HEK293T (cell line): ENCODE results near the gene TUBB4A.

ENCODE experiments used
- CTCF ChIA-PET: fragments of 350-600 bp; formaldehyde crosslinking; extraction: SDS; loops from one replicate; lab custom pipeline; 2021; ENCODE audit warnings: antibody characterized with exemption, inconsistent platforms; lab: Yijun Ruan, JAX
- POLR2A ChIA-PET: fragments of 350-600 bp; formaldehyde crosslinking; extraction: SDS; loops from one replicate; lab custom pipeline; 2020; ENCODE audit warnings: antibody characterized with exemption, inconsistent platforms; lab: Yijun Ruan, JAX
- DNase-seq: peaks from one replicate; pipeline ENCODE4 v3.0.0; 2012; ENCODE audit warnings: mixed read lengths; ENCODE audit errors: extremely low spot score
- ARNT ChIP-seq: fragments of 450-650 bp; IDR thresholded peaks from 2 replicates; pipeline ENCODE4 v1.6.1; 2017; ENCODE audit warnings: mild to moderate bottlenecking
- BHLHE40 ChIP-seq: fragments of 450-650 bp; IDR thresholded peaks from 2 replicates; pipeline ENCODE4 v1.6.1; 2016; ENCODE audit warnings: mild to moderate bottlenecking, moderate library complexity, borderline replicate concordance
- CTBP1 ChIP-seq: fragments of 450-650 bp; IDR thresholded peaks from 2 replicates; pipeline ENCODE4 v1.6.1; 2016; ENCODE audit warnings: borderline replicate concordance
- ELF4 ChIP-seq: fragments of 450-650 bp; IDR thresholded peaks from 2 replicates; pipeline ENCODE4 v1.6.1; 2017; ENCODE audit warnings: antibody characterized with exemption
- FOXA1 ChIP-seq: fragments of 450-650 bp; IDR thresholded peaks from 2 replicates; pipeline ENCODE4 v1.6.1; 2016; ENCODE audit warnings: mild to moderate bottlenecking
- FOXK2 ChIP-seq: fragments of 450-650 bp; IDR thresholded peaks from 2 replicates; pipeline ENCODE4 v1.6.1; 2016; ENCODE audit warnings: mild to moderate bottlenecking
- FOXM1 ChIP-seq: fragments of 450-650 bp; IDR thresholded peaks from 2 replicates; pipeline ENCODE4 v1.6.1; 2017; ENCODE audit warnings: mild to moderate bottlenecking, borderline replicate concordance
- HDGF ChIP-seq: fragments of 450-650 bp; IDR thresholded peaks from 2 replicates; pipeline ENCODE4 v1.6.1; 2017; ENCODE audit warnings: antibody characterized with exemption, borderline replicate concordance
- L3MBTL2 ChIP-seq: fragments of 450-650 bp; conservative IDR thresholded peaks from 2 replicates; pipeline ENCODE4 v1.6.1; 2016; ENCODE audit warnings: mild to moderate bottlenecking
- LEF1 ChIP-seq: fragments of 450-650 bp; IDR thresholded peaks from 2 replicates; pipeline ENCODE4 v1.6.1; 2017; ENCODE audit warnings: mild to moderate bottlenecking, borderline replicate concordance
- NFRKB ChIP-seq: fragments of 450-650 bp; IDR thresholded peaks from 2 replicates; pipeline ENCODE4 v1.6.1; 2016; ENCODE audit warnings: mild to moderate bottlenecking, moderate library complexity
- SP1 ChIP-seq: fragments of 450-650 bp; IDR thresholded peaks from 2 replicates; pipeline ENCODE4 v1.6.1; 2017
- SUZ12 ChIP-seq: fragments of 450-650 bp; IDR thresholded peaks from 2 replicates; pipeline ENCODE4 v1.6.1; 2016; ENCODE audit warnings: mild to moderate bottlenecking
- TARDBP ChIP-seq: fragments of 450-650 bp; IDR thresholded peaks from 2 replicates; pipeline ENCODE4 v1.6.1; 2016
- ZNF384 ChIP-seq: fragments of 450-650 bp; IDR thresholded peaks from 2 replicates; pipeline ENCODE4 v1.6.1; 2016
- TF ChIP-seq, protein P1 (sequence below): fragments of 450-650 bp; IDR thresholded peaks from 2 replicates; pipeline ENCODE4 v1.6.1; 2016

TUBB4A gene

DNA sequence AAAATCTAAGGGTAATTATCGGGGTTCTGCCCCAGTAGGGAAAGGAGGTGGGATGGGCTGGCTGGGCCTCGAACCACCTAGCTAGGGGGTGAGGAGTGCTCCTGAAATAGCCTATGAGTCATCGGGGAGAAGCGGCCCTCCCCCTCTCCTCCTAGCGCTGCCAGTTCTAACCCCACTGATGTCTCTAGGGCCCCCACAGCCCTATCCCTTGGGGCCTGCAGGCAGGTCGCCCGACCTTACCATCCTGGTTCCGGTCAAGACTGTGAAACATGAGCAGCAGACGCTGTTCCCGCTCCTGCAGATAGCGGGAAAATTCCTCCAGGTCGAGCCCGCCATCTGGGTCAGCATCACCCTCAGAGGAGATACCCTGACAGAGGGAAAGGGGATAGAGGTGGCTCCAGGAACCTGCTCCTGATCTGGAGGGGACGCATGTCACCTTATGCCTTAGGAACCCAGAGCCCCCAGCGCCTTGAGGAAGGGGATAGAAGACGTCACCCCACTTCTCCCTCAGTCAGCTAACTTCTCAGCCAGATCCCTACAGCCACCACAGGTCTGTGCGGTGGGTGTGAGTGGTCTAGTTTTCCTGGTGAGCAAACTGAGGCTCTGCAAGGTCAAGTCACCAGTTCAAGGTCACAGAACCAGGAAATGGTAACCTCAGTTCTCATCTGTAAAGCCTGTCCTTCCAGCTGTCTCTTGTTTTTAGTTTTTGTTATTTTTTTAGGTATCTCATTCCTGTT is 44.0 kb downstream of the TUBB4A start:
- CTCF ChIA-PET, result no interaction called here
- DNase-seq, result no peak
- POLR2A ChIA-PET, result interaction anchor here (1.8 to 2.4 kb wide), 2 partner anchors 33 to 278 kb away, joined by 5 to 10 read pairs; partner anchors contain the start of gene KHSRP
- TF ChIP-seq L3MBTL2 (no peak), NFRKB (no peak), ELF4 (no peak), BHLHE40 (no peak), ARNT (no peak), SP1 (no peak), FOXK2 (no peak), TARDBP (no peak), FOXM1 (no peak), SUZ12 (no peak), LEF1 (no peak), CTBP1 (no peak), HDGF (no peak), ZNF384 (no peak), FOXA1 (no peak)
- TF ChIP-seq, protein P1, sequence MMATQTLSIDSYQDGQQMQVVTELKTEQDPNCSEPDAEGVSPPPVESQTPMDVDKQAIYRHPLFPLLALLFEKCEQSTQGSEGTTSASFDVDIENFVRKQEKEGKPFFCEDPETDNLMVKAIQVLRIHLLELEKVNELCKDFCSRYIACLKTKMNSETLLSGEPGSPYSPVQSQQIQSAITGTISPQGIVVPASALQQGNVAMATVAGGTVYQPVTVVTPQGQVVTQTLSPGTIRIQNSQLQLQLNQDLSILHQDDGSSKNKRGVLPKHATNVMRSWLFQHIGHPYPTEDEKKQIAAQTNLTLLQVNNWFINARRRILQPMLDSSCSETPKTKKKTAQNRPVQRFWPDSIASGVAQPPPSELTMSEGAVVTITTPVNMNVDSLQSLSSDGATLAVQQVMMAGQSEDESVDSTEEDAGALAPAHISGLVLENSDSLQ, result no peak

DNA sequence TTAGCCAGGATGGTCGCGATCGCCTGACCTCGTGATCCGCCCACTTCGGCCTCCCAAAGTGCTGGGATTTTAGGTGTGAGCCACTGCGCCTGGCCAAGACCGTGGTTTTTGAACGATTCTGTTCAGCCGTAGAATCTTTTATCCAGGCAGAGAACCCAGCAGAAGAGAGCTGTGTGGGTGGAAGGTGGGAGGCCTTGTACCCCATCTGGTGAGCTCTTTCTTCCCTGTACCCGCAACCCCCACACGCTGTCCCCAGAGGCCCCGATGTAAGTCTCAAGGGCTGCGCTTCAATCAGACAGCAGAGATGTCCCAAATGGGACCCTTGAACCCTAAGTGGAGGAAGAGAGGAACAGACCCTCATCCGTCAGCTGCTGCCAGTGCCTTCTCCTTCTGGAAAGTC is 46.2 kb downstream of the TUBB4A start:
- CTCF ChIA-PET, result no interaction called here
- POLR2A ChIA-PET, result no interaction called here
- TF ChIP-seq BHLHE40 (no peak), NFRKB (no peak), L3MBTL2 (no peak), SUZ12 (no peak), HDGF (no peak), FOXK2 (no peak), FOXA1 (no peak), TARDBP (no peak), LEF1 (no peak), ZNF384 (no peak), FOXM1 (no peak), CTBP1 (no peak), ARNT (no peak), SP1 (no peak), ELF4 (no peak)
- TF ChIP-seq, protein P1, result no peak
- no peak for DNase-seq

DNA sequence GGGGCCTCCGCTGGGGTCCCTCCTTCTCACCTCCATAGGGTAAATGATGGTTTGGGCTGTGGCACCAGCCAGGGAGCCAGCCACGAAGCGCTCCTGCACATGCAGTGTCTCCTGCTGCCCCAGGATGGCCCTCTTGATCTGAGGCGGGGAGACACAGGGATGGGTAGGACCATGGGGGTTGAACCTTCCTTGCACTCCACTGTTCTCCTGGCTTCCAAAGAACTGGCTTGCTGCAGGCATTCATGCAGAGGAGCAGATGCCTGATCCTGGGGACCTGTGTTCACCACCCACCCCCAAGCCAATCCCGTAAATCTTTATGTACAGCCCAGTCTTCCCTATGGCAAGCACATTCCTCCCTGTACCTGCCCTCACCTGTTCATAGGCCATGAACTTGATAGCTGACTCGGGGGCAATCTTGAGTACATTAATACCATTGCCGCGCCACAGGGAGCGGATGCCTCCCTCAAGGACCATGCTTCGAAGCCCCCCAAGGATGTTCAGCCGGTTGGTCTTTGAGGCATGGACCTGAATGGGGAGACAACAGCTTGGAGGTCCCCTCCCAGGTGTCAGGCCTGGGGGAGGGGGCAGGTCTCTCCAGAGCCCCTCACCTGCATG is 48.1 kb downstream of the TUBB4A start:
- ChIA-PET CTCF (no interaction called here), POLR2A (no interaction called here)
- no peak for DNase-seq
- TF ChIP-seq L3MBTL2 (no peak), ELF4 (no peak), FOXM1 (no peak), SUZ12 (no peak), CTBP1 (no peak), LEF1 (no peak), FOXA1 (no peak), ARNT (no peak), TARDBP (no peak), SP1 (no peak), NFRKB (no peak), BHLHE40 (no peak), FOXK2 (no peak), HDGF (no peak), ZNF384 (no peak)
- TF ChIP-seq, protein P1, result no peak

DNA sequence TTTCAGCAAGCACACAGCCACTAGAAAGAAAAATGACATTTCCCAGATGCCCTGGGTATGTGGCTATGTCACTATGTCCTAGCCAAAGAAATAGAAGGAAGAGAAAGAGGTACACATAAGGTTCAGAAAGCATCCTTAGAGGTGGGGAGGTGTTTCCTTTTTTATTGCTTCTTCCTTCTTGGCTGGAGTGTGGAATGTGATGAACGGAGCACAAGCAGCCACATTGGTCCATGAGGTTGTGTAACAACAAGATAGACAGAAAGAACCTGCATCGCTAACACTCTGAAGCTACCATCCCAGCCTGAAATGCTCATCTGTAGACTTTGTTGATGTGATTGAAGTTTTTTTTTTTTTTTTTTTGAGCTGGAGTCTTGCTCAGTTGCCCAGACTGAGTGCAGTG is 49.2 kb downstream of the TUBB4A start:
- no peak for DNase-seq
- POLR2A ChIA-PET, result no interaction called here
- CTCF ChIA-PET, result interaction anchor here (0.6 kb wide), 1 partner anchor 29 kb away, joined by 3 read pairs; the partner anchor contains the start of gene DENND1C
- TF ChIP-seq BHLHE40 (no peak), LEF1 (no peak), FOXA1 (no peak), FOXK2 (no peak), CTBP1 (no peak), ARNT (no peak), L3MBTL2 (no peak), SP1 (no peak)
- TF ChIP-seq, protein P1, result no peak

DNA sequence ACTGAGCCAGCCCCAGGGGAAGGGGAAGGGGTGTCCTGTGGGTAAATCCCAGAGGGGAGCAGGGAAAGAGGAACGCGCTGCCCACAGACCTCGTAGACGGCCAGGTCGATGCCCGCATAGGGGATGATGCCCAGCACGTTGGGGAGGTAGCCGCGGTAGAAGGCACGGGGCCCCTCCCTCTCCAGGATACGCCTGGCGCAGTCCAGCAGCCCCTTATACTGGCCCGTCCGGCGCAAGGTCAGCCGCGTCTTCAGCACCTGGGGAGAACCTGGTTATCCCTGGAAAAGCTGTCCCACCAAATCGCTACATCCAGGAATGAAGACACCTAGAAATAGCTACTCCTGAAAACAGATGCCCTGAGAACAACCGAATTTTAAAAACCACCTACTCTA is 49.9 kb downstream of the TUBB4A start:
- POLR2A ChIA-PET, result no interaction called here
- CTCF ChIA-PET, result no interaction called here
- TF ChIP-seq FOXK2 (no peak), FOXA1 (no peak)

More for the DNA sequence above, 49.9 kb downstream of the TUBB4A start:
- DNase-seq, result no peak
